Keratinocyte (primary cell): ENCODE data around the gene ABHD2. TPM values are rescaled to one million over a fixed set of nuclear protein-coding genes. Genes with fewer than 3 reads are reported as not detected.

Experiments
- DNase-seq: peaks from one replicate; pipeline ENCODE4 v3.0.0-alpha.2; 2011; ENCODE audit warnings: low read depth, missing footprints, low spot score
- FAIRE-seq: peaks from 2 replicates; lab custom pipeline; 2011; peaks lifted over from hg19 to GRCh38; lab: Jason Lieb, UNC
- H2AFZ ChIP-seq: 2 replicates; pipeline ENCODE4 v1.6.0; 2012; ENCODE audit warnings: low read length, control low read depth, inconsistent platforms; ENCODE audit not compliant: control insufficient read depth
- H3K27ac ChIP-seq: 2 replicates; pipeline ENCODE4 v1.5.1; 2011; ENCODE audit warnings: low read length; ENCODE audit not compliant: control insufficient read depth, insufficient read depth
- H3K27me3 ChIP-seq: 3 replicates; pipeline ENCODE4 v1.6.0; 2011; ENCODE audit warnings: low read length; ENCODE audit not compliant: control insufficient read depth, insufficient read depth; ENCODE audit errors: extremely low read depth
- H3K36me3 ChIP-seq, 2 experiments: 2 replicates in 1 of 2; 3 replicates in 1 of 2; pipeline ENCODE4 v1.5.1; 2011; ENCODE audit warnings: low read length in 2 of 2, mild to moderate bottlenecking in 1 of 2; ENCODE audit not compliant: control insufficient read depth in 2 of 2, insufficient read depth in 2 of 2; ENCODE audit errors: extremely low read depth in 1 of 2
- H3K4me1 ChIP-seq: 3 replicates; pipeline ENCODE4 v1.5.1; 2011; ENCODE audit warnings: low read length; ENCODE audit not compliant: control insufficient read depth, insufficient read depth; ENCODE audit errors: extremely low read depth
- H3K4me2 ChIP-seq: 3 replicates; pipeline ENCODE4 v1.6.0; 2011; ENCODE audit warnings: low read depth, low read length; ENCODE audit not compliant: control insufficient read depth, insufficient read depth; ENCODE audit errors: extremely low read depth
- H3K4me3 ChIP-seq, 3 experiments: fragments of 200-600 bp in 1 of 3; sonication (generic) in 1 of 3; 2 replicates in 2 of 3; 3 replicates in 1 of 3; pipeline ENCODE4 v1.5.1; 2011 to 2016; ENCODE audit warnings: low read length in 3 of 3, mild to moderate bottlenecking in 3 of 3, control low read depth in 2 of 3, inconsistent platforms in 1 of 3, low read depth in 1 of 3, mixed read lengths in 1 of 3, mixed run types in 1 of 3, moderate library complexity in 1 of 3; ENCODE audit not compliant: control insufficient read depth in 2 of 3, insufficient read depth in 2 of 3; ENCODE audit errors: extremely low read depth in 1 of 3
- H3K79me2 ChIP-seq: 2 replicates; pipeline ENCODE4 v1.6.0; 2012; ENCODE audit warnings: low read length; ENCODE audit not compliant: control insufficient read depth, insufficient read depth
- H3K9ac ChIP-seq: 3 replicates; pipeline ENCODE4 v1.6.0; 2011; ENCODE audit warnings: low read length; ENCODE audit not compliant: control insufficient read depth, insufficient read depth; ENCODE audit errors: extremely low read depth
- H3K9me1 ChIP-seq: 3 replicates; pipeline ENCODE4 v1.6.0; 2011; ENCODE audit warnings: low read length; ENCODE audit not compliant: control insufficient read depth, insufficient read depth; ENCODE audit errors: extremely low read depth
- H3K9me3 ChIP-seq: 2 replicates; pipeline ENCODE4 v1.5.1; 2012; ENCODE audit warnings: low read depth, low read length; ENCODE audit not compliant: control insufficient read depth
- H4K20me1 ChIP-seq: 3 replicates; pipeline ENCODE4 v1.6.0; 2011; ENCODE audit warnings: low read length; ENCODE audit not compliant: control insufficient read depth, insufficient read depth; ENCODE audit errors: extremely low read depth
- CTCF ChIP-seq, 3 experiments: IDR thresholded peaks in 1 of 3; conservative IDR thresholded peaks in 1 of 3; optimal IDR thresholded peaks in 1 of 3; 2 replicates in 2 of 3; 3 replicates in 1 of 3; pipeline versions ENCODE3 to v1.5.1; 2011; ENCODE audit warnings: low read length in 3 of 3, mild to moderate bottlenecking in 3 of 3, moderate library complexity in 2 of 3, control low read depth in 1 of 3, inconsistent platforms in 1 of 3; ENCODE audit not compliant: insufficient read depth in 2 of 3; ENCODE audit errors: extremely low read depth in 1 of 3
- EZH2 ChIP-seq: IDR thresholded peaks from one replicate; pipeline ENCODE4 v1.6.1; 2012; ENCODE audit warnings: inconsistent platforms, mild to moderate bottlenecking, low read length, moderate library complexity
- dilution Hi-C: fragments of 300-500 bp; cut with MboI; formaldehyde crosslinking; loops from one replicate; pipeline ENCODE4 v1.7.0; 2020; ENCODE audit warnings: low sequenced_read_pairs; ENCODE audit not compliant: extremely low pct_ligation_motif_present
- polyA plus RNA-seq, 5 experiments: library from polyadenylated mRNA; depleted of rRNA in 3 of 5; stranded (reverse) in 3 of 5; stranded (forward) in 1 of 5; unstranded in 1 of 5; fragments of >200 nt; gene quantifications; 1 replicate in 1 of 5; 2 replicates in 3 of 5; 3 replicates in 1 of 5; pipeline versions ENCODE4 v1.2.1 to v1.2.3, GENCODE V29; 2011 to 2012; ENCODE audit warnings: missing spikeins in 2 of 5, low read depth in 1 of 5, low replicate concordance in 1 of 5

The ABHD2 gene
- polyA plus RNA-seq, 1 donor (not counting 4 experiments of a cell fraction or from before 2014, with no cell fraction given): 22.8 TPM

- H3K27ac ChIP-seq: no peak overlapping the region
- no peaks in the 10 kb centered on the region for H3K79me2 ChIP-seq
- H3K9me3 ChIP-seq: no peaks in the 10 kb centered on the region
- peaks cover 0 to 2% of the 10 kb centered on the region in 2 experiments for H3K36me3 ChIP-seq
- no peaks in the 10 kb centered on the region for H3K9me1 ChIP-seq
- no peak for TF ChIP-seq CTCF (optimal IDR thresholded peaks at IDR 0.05 in 1 of 3, IDR thresholded peaks at IDR 0.05 in 1 of 3, conservative IDR thresholded peaks at IDR 0.05 in 1 of 3; ENCODE audit: extremely low read depth in 1 of 3, insufficient read depth in 2 of 3, low read length in 3 of 3)
- TF ChIP-seq EZH2: no peak
- no peaks in the 10 kb centered on the region for H3K4me1 ChIP-seq
- no peak for FAIRE-seq
- H2AFZ ChIP-seq: no peak overlapping the region
- no peaks in the 10 kb centered on the region for H3K27me3 ChIP-seq
- no peak overlapping the region for H3K4me3 ChIP-seq
- H3K9ac ChIP-seq: no peak overlapping the region
- no peak overlapping the region for H3K4me2 ChIP-seq
- dilution Hi-C loops: no loop called here
- H4K20me1 ChIP-seq: no peaks in the 10 kb centered on the region
- no peak for DNase-seq
These were observed 49.7 kb downstream of the ABHD2 start for GRCh38 chr15:89137926-89138325.

- Histone ChIP-seq H4K20me1 (no peaks in the 10 kb centered on the region), H3K36me3 (peaks cover 0 to 2% of the 10 kb centered on the region in 2 experiments), H3K4me2 (no peak overlapping the region), H3K9ac (no peak overlapping the region), H2AFZ (no peak overlapping the region), H3K4me1 (peaks cover 8% of the 10 kb centered on the region), H3K79me2 (no peaks in the 10 kb centered on the region), H3K9me3 (no peaks in the 10 kb centered on the region), H3K4me3 (no peak overlapping the region), H3K9me1 (no peaks in the 10 kb centered on the region), H3K27me3 (no peaks in the 10 kb centered on the region), H3K27ac (no peak overlapping the region)
- dilution Hi-C loops: no loop called here
- FAIRE-seq (no peak), DNase-seq (no peak)
- no peak for TF ChIP-seq CTCF (optimal IDR thresholded peaks at IDR 0.05 in 1 of 3, IDR thresholded peaks at IDR 0.05 in 1 of 3, conservative IDR thresholded peaks at IDR 0.05 in 1 of 3; ENCODE audit: extremely low read depth in 1 of 3, insufficient read depth in 2 of 3, low read length in 3 of 3)
- TF ChIP-seq EZH2: no peak
These were observed 50.9 kb downstream of the ABHD2 start for GRCh38 chr15:89138999-89139612.
